Caco-2 (cell line): Measurements from ENCODE around the gene BAG2. TPM values are rescaled to one million over a fixed set of nuclear protein-coding genes. Genes with fewer than 3 reads are reported as not detected.

Source experiments
- BruUV-seq: library from RNA; stranded (reverse); fragments of 400-500 nt; replicated peaks from 2 replicates; lab custom pipeline; 2021; lab: Mats Ljungman, UMichigan
- CTCF ChIA-PET: fragments of 300-600 bp; sonication (Branson Sonifier 250); formaldehyde crosslinking; loops from one replicate; lab custom pipeline; 2022; ENCODE audit warnings: antibody characterized with exemption; lab: Charles Lee
- POLR2A ChIA-PET: fragments of 300-600 bp; sonication (Branson Sonifier 250); formaldehyde crosslinking; loops from one replicate; lab custom pipeline; 2022; ENCODE audit warnings: antibody characterized with exemption; lab: Charles Lee
- DNase-seq, 2 experiments: peaks; one replicate each; pipeline versions ENCODE4 v3.0.0 to v3.0.0-alpha.2; 2020 to 2022
- H3K27me3 ChIP-seq: replicated peaks from 2 replicates; pipeline ENCODE4 v1.6.0; 2011; ENCODE audit warnings: low read length; ENCODE audit not compliant: control insufficient read depth, insufficient read depth
- H3K36me3 ChIP-seq: 2 replicates; pipeline ENCODE4 v1.5.1; 2011; ENCODE audit warnings: low read length; ENCODE audit not compliant: control insufficient read depth, insufficient read depth
- H3K4me1 ChIP-seq: fragments of 250-450 bp; sonication (Bioruptor Pico); 2 replicates; pipeline ENCODE4 v1.5.1; 2020; ENCODE audit warnings: mild to moderate bottlenecking
- H3K4me3 ChIP-seq: 2 replicates; pipeline ENCODE4 v1.5.1; 2011; ENCODE audit warnings: low read depth, mild to moderate bottlenecking, control low read depth, low read length
- H3K9me3 ChIP-seq: fragments of 250-450 bp; sonication (Bioruptor Pico); 2 replicates; pipeline ENCODE4 v1.5.1; 2020; ENCODE audit warnings: mild to moderate bottlenecking, moderate library complexity
- H3K27ac Mint-ChIP-seq: one replicate; pipeline ENCODE4 v1.8.0; 2022; ENCODE audit warnings: mixed read lengths; ENCODE audit not compliant: unreplicated experiment
- H3K27me3 Mint-ChIP-seq: one replicate; pipeline ENCODE4 v1.8.0; 2022; ENCODE audit warnings: mixed read lengths; ENCODE audit not compliant: insufficient read depth, unreplicated experiment
- H3K36me3 Mint-ChIP-seq: one replicate; pipeline ENCODE4 v1.8.0; 2022; ENCODE audit warnings: mild to moderate bottlenecking, mixed read lengths; ENCODE audit not compliant: insufficient read depth, unreplicated experiment
- H3K4me1 Mint-ChIP-seq: one replicate; pipeline ENCODE4 v1.8.0; 2022; ENCODE audit warnings: low read depth, mixed read lengths; ENCODE audit not compliant: unreplicated experiment
- H3K4me3 Mint-ChIP-seq: one replicate; pipeline ENCODE4 v1.8.0; 2022; ENCODE audit warnings: mild to moderate bottlenecking, moderate library complexity, mixed read lengths; ENCODE audit not compliant: unreplicated experiment
- H3K9me3 Mint-ChIP-seq: one replicate; pipeline ENCODE4 v1.8.0; 2022; ENCODE audit warnings: mixed read lengths; ENCODE audit not compliant: unreplicated experiment
- CTCF ChIP-seq, 2 experiments: fragments of 200-600 bp in 1 of 2; IDR thresholded peaks; 1 replicate in 1 of 2; 2 replicates in 1 of 2; pipeline versions ENCODE4 v1.5.1 to v1.8.0; 2011 to 2022; ENCODE audit warnings: antibody characterized with exemption in 1 of 2, control low read depth in 1 of 2, inconsistent platforms in 1 of 2, low read depth in 1 of 2, low read length in 1 of 2, mild to moderate bottlenecking in 1 of 2, moderate library complexity in 1 of 2; ENCODE audit not compliant: insufficient read depth in 1 of 2, severe bottlenecking in 1 of 2, unreplicated experiment in 1 of 2
- intact Hi-C: fragments of 100-400 bp; cut with micrococcal nuclease; formaldehyde crosslinking; loops from one replicate; pipeline ENCODE4 v1.10.0; 2022; ENCODE audit not compliant: unreplicated experiment
- total RNA-seq: library from RNA; stranded (reverse); gene quantifications from 2 replicates; pipeline ENCODE4 v1.2.3, GENCODE V29; 2022

BAG2 gene
- total RNA-seq, 1 experiment from 2014 or later: 9.5 TPM

GRCh38 chr6:57147955-57148858 lies 23.9 kb upstream of the BAG2 start:
- POLR2A ChIA-PET: no interaction called here
- no peaks in the 10 kb centered on the region for H3K27me3 ChIP-seq
- DNase-seq: no peak
- H3K36me3 ChIP-seq: no peaks in the 10 kb centered on the region; the same call in 1 of the 2 replicates
- no peaks in the 10 kb centered on the region for H3K4me1 ChIP-seq
- intact Hi-C loops: no loop called here
- H3K36me3 Mint-ChIP-seq: peaks cover 32% of the 10 kb centered on the region
- H3K9me3 ChIP-seq: no peaks in the 10 kb centered on the region
- TF ChIP-seq CTCF (IDR thresholded peaks at IDR 0.05; ENCODE audit: insufficient read depth in 1 of 2, low read depth in 1 of 2, low read length in 1 of 2, severe bottlenecking in 1 of 2, unreplicated experiment in 1 of 2): no peak
- H3K27me3 Mint-ChIP-seq: no peaks in the 10 kb centered on the region
- CTCF ChIA-PET: no interaction called here
- no peak overlapping the region for H3K4me3 Mint-ChIP-seq
- peaks cover 6% of the 10 kb centered on the region for H3K4me1 Mint-ChIP-seq
- H3K9me3 Mint-ChIP-seq: no peaks in the 10 kb centered on the region
- no peak overlapping the region for H3K4me3 ChIP-seq
- BruUV-seq: TSS peak; percentile 44
- no peak overlapping the region for H3K27ac Mint-ChIP-seq

- no peaks in the 10 kb centered on the region for H3K9me3 Mint-ChIP-seq
Measured at GRCh38 chr6:57158658-57159057, 13.5 kb upstream of the BAG2 start.

GRCh38 chr6:57159127-57159526 lies 13.0 kb upstream of the BAG2 start:
- Histone ChIP-seq H3K4me3 (no peak overlapping the region), H3K4me1 (no peaks in the 10 kb centered on the region), H3K9me3 (no peaks in the 10 kb centered on the region), H3K27me3 (no peaks in the 10 kb centered on the region), H3K36me3 (peaks cover 1% of the 10 kb centered on the region; the same call in 1 of the 2 replicates)
- no peak for TF ChIP-seq CTCF (IDR thresholded peaks at IDR 0.05; ENCODE audit: insufficient read depth in 1 of 2, low read depth in 1 of 2, low read length in 1 of 2, severe bottlenecking in 1 of 2, unreplicated experiment in 1 of 2)
- Mint-ChIP-seq H3K9me3 (no peaks in the 10 kb centered on the region), H3K36me3 (peaks cover 14% of the 10 kb centered on the region), H3K4me3 (no peak overlapping the region), H3K4me1 (no peaks in the 10 kb centered on the region), H3K27ac (no peak overlapping the region), H3K27me3 (no peaks in the 10 kb centered on the region)
- DNase-seq: no peak
- no TSS peak for BruUV-seq
- ChIA-PET CTCF (no interaction called here), POLR2A (no interaction called here)
- intact Hi-C loops: no loop called here

More at GRCh38 chr6:57158658-57159057, 13.5 kb upstream of the BAG2 start:
- Histone ChIP-seq H3K36me3 (peaks cover 1% of the 10 kb centered on the region; the same call in 1 of the 2 replicates), H3K4me3 (no peak overlapping the region), H3K27me3 (no peaks in the 10 kb centered on the region), H3K9me3 (no peaks in the 10 kb centered on the region), H3K4me1 (no peaks in the 10 kb centered on the region)
- no peaks in the 10 kb centered on the region for H3K27me3 Mint-ChIP-seq
- no peak overlapping the region for H3K27ac Mint-ChIP-seq
- ChIA-PET POLR2A (no interaction called here), CTCF (no interaction called here)
- no TSS peak for BruUV-seq
- no peak for TF ChIP-seq CTCF (IDR thresholded peaks at IDR 0.05; ENCODE audit: insufficient read depth in 1 of 2, low read depth in 1 of 2, low read length in 1 of 2, severe bottlenecking in 1 of 2, unreplicated experiment in 1 of 2)
- H3K36me3 Mint-ChIP-seq: peaks cover 15% of the 10 kb centered on the region
- H3K4me1 Mint-ChIP-seq: no peaks in the 10 kb centered on the region
- no peak overlapping the region for H3K4me3 Mint-ChIP-seq
- no peak for DNase-seq
- intact Hi-C loops: no loop called here
